DOHH2 (cell line): Measurements from ENCODE around the gene KBTBD12.

Experiments used
- H3F3A ChIP-seq: fragments of 200-600 bp; sonication (generic), shearing (Covaris generic); 2 replicates; pipeline ENCODE4 v1.6.0; 2016; ENCODE audit warnings: antibody characterized with exemption, mild to moderate bottlenecking; ENCODE audit not compliant: control insufficient read depth, insufficient read depth
- H3K27ac ChIP-seq: fragments of 200-600 bp; sonication (generic); 2 replicates; pipeline ENCODE4 v1.5.1; 2014; ENCODE audit warnings: low read depth, mild to moderate bottlenecking, low read length, moderate library complexity
- H3K27me3 ChIP-seq: fragments of 200-600 bp; sonication (generic); 2 replicates; pipeline ENCODE4 v1.6.1; 2014; ENCODE audit warnings: mild to moderate bottlenecking, low read length, mixed read lengths; ENCODE audit not compliant: control insufficient read depth
- H3K36me3 ChIP-seq: fragments of 200-600 bp; sonication (generic); 2 replicates; pipeline ENCODE4 v1.6.1; 2014; ENCODE audit warnings: mild to moderate bottlenecking, low read length, moderate library complexity, mixed read lengths; ENCODE audit not compliant: control insufficient read depth
- H3K4me1 ChIP-seq: fragments of 200-600 bp; sonication (generic); 2 replicates; pipeline ENCODE4 v1.6.1; 2014; ENCODE audit warnings: mild to moderate bottlenecking, low read length, mixed read lengths; ENCODE audit not compliant: control insufficient read depth
- H3K4me2 ChIP-seq: fragments of 200-600 bp; sonication (generic); 2 replicates; pipeline ENCODE4 v1.6.0; 2014; ENCODE audit warnings: mild to moderate bottlenecking, low read length, moderate library complexity
- H3K4me3 ChIP-seq: fragments of 200-600 bp; sonication (generic); 2 replicates; pipeline ENCODE4 v1.5.1; 2014; ENCODE audit warnings: mild to moderate bottlenecking, low read length, mixed read lengths
- H3K79me2 ChIP-seq: fragments of 200-600 bp; sonication (generic); 2 replicates; pipeline ENCODE4 v1.6.1; 2014; ENCODE audit warnings: mild to moderate bottlenecking, low read length, mixed read lengths; ENCODE audit not compliant: control insufficient read depth
- H3K9me2 ChIP-seq: fragments of 200-600 bp; sonication (generic); replicated peaks from 2 replicates; pipeline ENCODE4 v1.6.1; 2014; ENCODE audit warnings: mild to moderate bottlenecking, low read length, mixed read lengths; ENCODE audit not compliant: control insufficient read depth
- H3K9me3 ChIP-seq: fragments of 200-600 bp; sonication (generic); 2 replicates; pipeline ENCODE4 v1.6.1; 2014; ENCODE audit warnings: antibody characterized with exemption, low read length, mixed read lengths; ENCODE audit not compliant: control insufficient read depth, insufficient read depth
- H4K20me1 ChIP-seq: fragments of 200-600 bp; sonication (generic); 2 replicates; pipeline ENCODE4 v1.6.0; 2014; ENCODE audit warnings: low read depth, mild to moderate bottlenecking, antibody characterized with exemption, low read length, moderate library complexity; ENCODE audit not compliant: control insufficient read depth, insufficient read depth
- EZH2phosphoT487 ChIP-seq: fragments of 200-600 bp; sonication (generic); IDR thresholded peaks from 2 replicates; pipeline ENCODE4 v1.6.1; 2017; ENCODE audit warnings: borderline replicate concordance, mild to moderate bottlenecking, antibody characterized with exemption, low read length, moderate library complexity, mixed read lengths
- TF ChIP-seq, protein P1 (sequence below): fragments of 200-600 bp; sonication (generic); IDR thresholded peaks from one replicate; pipeline ENCODE4 v1.5.1; 2014; ENCODE audit warnings: antibody characterized with exemption, mild to moderate bottlenecking, low read depth, low read length; ENCODE audit not compliant: poor library complexity, severe bottlenecking

The KBTBD12 gene

DNA sequence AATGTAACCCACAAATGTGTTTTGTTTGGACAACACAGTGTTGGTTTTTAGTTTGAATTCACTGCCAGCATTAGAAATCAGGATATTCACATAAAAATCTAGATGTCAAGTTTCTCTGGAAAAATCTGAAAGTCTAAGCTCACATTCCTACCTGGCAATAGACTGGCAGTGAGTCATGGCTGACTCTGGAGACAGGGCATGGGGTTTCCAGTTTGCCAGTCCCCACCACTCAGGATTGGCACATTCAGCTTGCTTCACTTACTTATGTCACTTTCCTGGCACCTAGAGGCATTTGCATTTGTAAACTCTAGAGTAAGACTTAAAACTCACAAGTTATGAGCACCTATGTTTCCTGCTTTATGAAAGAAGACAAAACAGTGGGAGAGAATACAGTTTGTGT, 118.1 kb downstream of the KBTBD12 start:
- H3K9me3 ChIP-seq, result no peaks in the 10 kb centered on the region
- TF ChIP-seq, protein P1, sequence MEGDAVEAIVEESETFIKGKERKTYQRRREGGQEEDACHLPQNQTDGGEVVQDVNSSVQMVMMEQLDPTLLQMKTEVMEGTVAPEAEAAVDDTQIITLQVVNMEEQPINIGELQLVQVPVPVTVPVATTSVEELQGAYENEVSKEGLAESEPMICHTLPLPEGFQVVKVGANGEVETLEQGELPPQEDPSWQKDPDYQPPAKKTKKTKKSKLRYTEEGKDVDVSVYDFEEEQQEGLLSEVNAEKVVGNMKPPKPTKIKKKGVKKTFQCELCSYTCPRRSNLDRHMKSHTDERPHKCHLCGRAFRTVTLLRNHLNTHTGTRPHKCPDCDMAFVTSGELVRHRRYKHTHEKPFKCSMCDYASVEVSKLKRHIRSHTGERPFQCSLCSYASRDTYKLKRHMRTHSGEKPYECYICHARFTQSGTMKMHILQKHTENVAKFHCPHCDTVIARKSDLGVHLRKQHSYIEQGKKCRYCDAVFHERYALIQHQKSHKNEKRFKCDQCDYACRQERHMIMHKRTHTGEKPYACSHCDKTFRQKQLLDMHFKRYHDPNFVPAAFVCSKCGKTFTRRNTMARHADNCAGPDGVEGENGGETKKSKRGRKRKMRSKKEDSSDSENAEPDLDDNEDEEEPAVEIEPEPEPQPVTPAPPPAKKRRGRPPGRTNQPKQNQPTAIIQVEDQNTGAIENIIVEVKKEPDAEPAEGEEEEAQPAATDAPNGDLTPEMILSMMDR, result no peak
- no peak for TF ChIP-seq EZH2phosphoT487

DNA sequence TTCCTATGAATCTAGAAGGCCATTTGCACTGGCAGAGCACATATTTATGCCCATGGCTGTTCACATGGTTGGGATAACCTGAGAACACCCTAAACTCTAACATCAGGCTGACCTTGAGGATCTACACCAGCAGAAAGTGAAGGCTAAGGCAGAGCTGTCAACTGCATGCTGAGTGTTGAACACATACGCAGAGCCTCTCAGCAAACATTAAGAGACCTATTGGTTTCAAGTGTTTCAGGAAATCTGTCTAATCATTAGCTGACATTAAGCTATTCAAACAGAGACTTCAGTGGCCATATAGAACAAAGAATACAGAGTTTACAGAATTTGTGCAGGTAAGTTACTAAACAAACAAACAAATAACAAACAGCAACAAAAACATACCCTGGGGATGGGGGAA, 121.1 kb downstream of the KBTBD12 start:
- TF ChIP-seq, protein P1, result no peak
- TF ChIP-seq EZH2phosphoT487, result no peak
- Histone ChIP-seq H3K27me3 (peaks cover 24% of the 10 kb centered on the region), H3K9me3 (no peaks in the 10 kb centered on the region), H3F3A (no peaks in the 10 kb centered on the region), H3K79me2 (no peaks in the 10 kb centered on the region), H3K4me1 (no peaks in the 10 kb centered on the region), H3K36me3 (no peaks in the 10 kb centered on the region), H3K4me2 (no peak overlapping the region), H3K27ac (no peak overlapping the region), H3K9me2 (no peaks in the 10 kb centered on the region), H3K4me3 (no peak overlapping the region), H4K20me1 (no peaks in the 10 kb centered on the region)

More for the DNA sequence above, 118.1 kb downstream of the KBTBD12 start:
- Histone ChIP-seq H3K79me2 (no peaks in the 10 kb centered on the region), H3K27me3 (peaks cover 17% of the 10 kb centered on the region), H3K4me2 (no peak overlapping the region), H4K20me1 (no peaks in the 10 kb centered on the region), H3K4me1 (no peaks in the 10 kb centered on the region), H3K36me3 (no peaks in the 10 kb centered on the region), H3K4me3 (no peak overlapping the region), H3F3A (no peaks in the 10 kb centered on the region), H3K9me2 (no peaks in the 10 kb centered on the region), H3K27ac (no peak overlapping the region)
